Articular chondrocyte of knee joint (primary cell): ENCODE measurements around the gene VAT1. TPM values are rescaled to one million over a fixed set of nuclear protein-coding genes. Genes with fewer than 3 reads are reported as not detected.

Source experiments
- total RNA-seq: library from RNA; depleted of rRNA; stranded (reverse); fragments of >200 nt; gene quantifications from 2 replicates; pipeline ENCODE4 v1.2.3, GENCODE V29; 2012

VAT1 gene
- total RNA-seq = 322 and 382 TPM in 2 replicates

DNA sequence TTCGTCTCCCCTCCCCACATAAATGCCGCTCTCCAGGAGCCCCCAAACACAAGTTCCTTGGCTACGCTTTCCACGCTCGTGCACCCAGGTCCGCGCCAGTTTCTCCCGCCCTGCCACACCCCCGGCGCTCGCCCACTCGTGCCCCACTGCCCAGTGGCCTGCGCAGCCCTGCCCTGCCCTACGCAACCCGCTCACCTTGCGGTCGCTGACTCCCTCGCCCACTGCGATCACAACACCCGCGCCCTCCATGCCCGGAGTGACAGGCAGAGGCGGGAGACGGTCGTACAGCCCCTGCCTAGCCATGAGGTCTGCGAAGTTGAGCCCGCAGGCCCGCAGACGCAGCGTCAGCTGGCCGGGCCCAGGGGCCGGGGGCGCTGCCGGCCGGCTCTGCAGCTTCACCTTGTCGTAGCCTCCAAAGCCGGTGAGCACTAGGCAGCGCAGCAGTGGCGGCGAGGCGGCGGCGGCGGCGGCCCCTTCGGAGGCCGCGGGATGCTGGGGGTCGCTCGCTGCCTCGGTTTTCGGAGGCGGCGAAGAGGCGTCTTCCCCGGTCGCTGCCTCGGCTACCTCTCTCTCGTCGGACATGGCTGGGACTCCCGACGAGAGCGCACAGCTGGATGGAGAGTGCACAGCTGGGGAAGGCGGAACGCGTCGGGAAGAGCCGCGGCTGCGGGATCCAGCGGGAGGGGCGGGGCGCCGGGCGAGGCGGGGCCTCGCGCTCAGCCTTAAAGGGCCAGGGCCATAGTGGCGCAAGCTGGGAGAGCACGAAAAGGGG, at the start of gene VAT1:
Gene VAT1 (minus strand): TSS at position 645 of the 772 bp plus-strand sequence. CDS start 63 bp downstream, at position 582.

GRCh38 chr17:43024407-43025289, 2.5 kb upstream of the VAT1 start, which contains the start of gene RND2:
TSS of gene RND2 (plus strand) at chr17:43025231. CDS start at chr17:43025348, 117 bp downstream.

GRCh38 chr17:43006639-43007551, 15.3 kb downstream of the VAT1 start, which contains the start of gene IFI35:
TSS of gene IFI35 (plus strand) at chr17:43006784. CDS start at chr17:43006948, 164 bp downstream.

DNA sequence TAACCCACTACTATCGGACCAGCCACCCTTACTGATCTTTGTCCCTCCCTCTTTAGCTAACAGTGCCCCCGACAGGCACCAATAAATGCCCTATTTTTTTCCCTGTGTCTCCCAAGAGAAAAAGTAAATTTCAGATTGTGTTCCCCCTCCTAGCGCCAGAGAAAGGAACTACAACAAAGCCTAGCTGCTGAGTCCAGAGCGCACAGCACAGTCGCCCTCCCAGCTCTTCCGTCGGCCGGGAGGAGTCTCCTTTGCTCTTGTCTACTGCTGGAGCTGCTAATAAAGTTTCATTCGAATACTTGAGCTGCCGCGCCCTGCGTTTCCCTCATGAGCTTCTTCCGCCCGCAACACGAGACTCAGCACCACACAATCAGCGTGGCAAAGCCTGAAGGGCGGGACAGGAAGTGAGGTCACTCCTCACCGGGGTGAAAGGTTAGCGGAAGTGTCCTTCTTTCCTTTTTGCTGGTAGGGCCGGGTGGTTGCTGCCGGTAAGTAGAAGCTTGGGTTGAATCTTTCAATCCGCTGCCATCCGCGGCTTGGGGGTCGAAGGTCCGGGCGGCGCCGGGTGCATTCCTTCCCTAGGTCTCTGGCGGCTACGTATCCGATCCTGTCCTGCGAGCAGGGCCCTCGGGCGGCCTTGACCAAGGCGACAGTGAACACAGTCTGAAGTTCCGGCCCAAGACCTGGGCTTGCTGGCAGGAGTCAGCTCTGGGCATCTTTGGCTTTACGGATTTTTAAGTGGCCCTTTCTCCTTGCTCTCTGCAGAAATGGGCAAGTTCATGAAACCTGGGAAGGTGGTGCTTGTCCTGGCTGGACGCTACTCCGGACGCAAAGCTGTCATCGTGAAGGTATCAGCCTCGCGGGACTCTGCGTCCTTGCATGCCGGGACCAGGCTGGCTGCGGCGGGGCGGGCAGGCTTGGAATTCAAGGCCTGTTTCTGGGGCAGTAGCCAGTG, 23.9 kb downstream of the VAT1 start, which contains the start of gene RPL27:
Gene RPL27 (plus strand): TSS at position 436 of the 955 bp plus-strand sequence. CDS start 332 bp downstream, at position 768.

GRCh38 chr17:42980274-42980765, 41.9 kb downstream of the VAT1 start, which contains the start of gene RUNDC1:
TSS of gene RUNDC1 (plus strand) at chr17:42980565. CDS start at chr17:42980577, 12 bp downstream.

DNA sequence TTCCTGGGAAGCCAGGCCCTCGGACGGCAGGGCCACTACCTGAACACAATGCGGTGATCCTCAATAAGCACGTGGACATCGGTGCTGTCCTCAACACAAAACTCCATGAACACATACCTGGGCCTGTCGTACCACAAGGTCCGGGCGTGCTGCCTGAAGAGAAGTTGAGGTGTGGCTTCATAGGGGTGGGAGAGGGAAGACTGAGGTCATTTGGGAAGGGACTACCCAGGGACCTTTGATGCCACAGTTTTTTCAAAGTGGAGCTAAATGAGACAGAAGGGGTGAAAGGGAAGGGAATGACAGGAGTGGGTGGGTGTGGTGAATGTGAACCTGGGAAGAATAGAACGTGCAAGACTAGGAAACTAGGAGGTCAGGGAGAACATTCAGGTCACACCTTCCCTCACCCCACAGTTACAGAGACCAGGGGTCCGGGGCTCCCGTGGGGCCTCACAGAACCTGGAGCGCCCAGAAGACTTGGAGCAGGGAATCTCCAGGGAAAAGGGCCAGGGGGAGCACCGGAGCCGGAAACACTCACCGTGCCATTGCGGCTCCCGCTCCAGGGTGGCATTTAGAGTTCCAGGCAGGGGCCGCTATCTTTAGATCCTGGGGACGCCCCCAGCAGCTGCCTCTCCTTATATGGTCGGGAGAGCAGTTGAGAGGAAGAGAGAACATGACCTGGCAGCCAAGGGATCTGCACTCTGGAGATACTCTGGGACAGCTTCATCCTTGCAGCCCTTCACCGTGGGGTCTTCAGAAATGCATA, 42.5 kb downstream of the VAT1 start, which contains the start of gene PTGES3L:
Gene PTGES3L (minus strand): TSS at position 570 of the 763 bp plus-strand sequence. CDS start 27 bp downstream, at position 543.

Other genes with a start within 250 kb of the VAT1 start
- gene VPS25, start 248.9 kb downstream of the VAT1 start, total RNA-seq = 51.0 and 57.1 TPM in 2 replicates
- under 0.01 TPM in 1 of 2 replicates, not detected in the other for gene WNK4, start 241.8 kb downstream of the VAT1 start, total RNA-seq
- 48.9 and 52.8 TPM in 2 replicates for gene COA3, start 223.7 kb downstream of the VAT1 start, total RNA-seq
- 0.13 and 0.65 TPM in 2 replicates for gene CNTD1, start 223.5 kb downstream of the VAT1 start, total RNA-seq
- gene BECN1, start 198.1 kb downstream of the VAT1 start, total RNA-seq = 73.6 and 81.3 TPM in 2 replicates
- gene PSME3, start 189.0 kb downstream of the VAT1 start, total RNA-seq = 85.0 and 90.0 TPM in 2 replicates
- gene AOC2, start 177.8 kb downstream of the VAT1 start, total RNA-seq = 1.3 and 2.6 TPM in 2 replicates
- gene AOC3, start 171.2 kb downstream of the VAT1 start, total RNA-seq = 0.13 and 0.54 TPM in 2 replicates
- not detected in 2 replicates for gene G6PC1, start 121.6 kb downstream of the VAT1 start, total RNA-seq
- 16.2 and 16.7 TPM in 2 replicates for gene AARSD1, start 57.9 kb downstream of the VAT1 start, total RNA-seq
- gene PTGES3L, start 42.3 kb downstream of the VAT1 start, total RNA-seq = 0.11 and 0.52 TPM in 2 replicates
- gene RUNDC1, start 41.8 kb downstream of the VAT1 start, total RNA-seq = 11.0 and 11.8 TPM in 2 replicates
- gene RPL27, start 24.0 kb downstream of the VAT1 start, total RNA-seq = 992 and 1,718 TPM in 2 replicates
- gene IFI35, start 15.6 kb downstream of the VAT1 start, total RNA-seq = 43.2 and 51.2 TPM in 2 replicates
- 0.54 and 0.78 TPM in 2 replicates for gene RND2, start 2.8 kb upstream of the VAT1 start, total RNA-seq
- gene BRCA1, start 103.0 kb upstream of the VAT1 start, total RNA-seq = 15.3 and 20.2 TPM in 2 replicates
- gene NBR1, start 148.8 kb upstream of the VAT1 start, total RNA-seq = 152 and 156 TPM in 2 replicates
- 8.1 and 8.2 TPM in 2 replicates for gene TMEM106A, start 189.5 kb upstream of the VAT1 start, total RNA-seq
- 0.26 TPM in 1 of 2 replicates, not detected in the other for gene CCDC200, start 206.2 kb upstream of the VAT1 start, total RNA-seq
- not detected in 2 replicates for gene RNU2-1, start 211.6 kb upstream of the VAT1 start, total RNA-seq